ENCODE results near the gene PRSS53. TPM values are rescaled to one million over a fixed set of nuclear protein-coding genes. Genes with fewer than 3 reads are reported as not detected.
A peak's percentile ranks its signal among the peaks of the same experiment; 100 is the strongest.
"Not testable (repeated sequence)": the region's sequence is repeated elsewhere in the genome, so short reads cannot be mapped to it uniquely, and the experiment has no call there.

PRSS53 gene
- total RNA-seq (2013; cell fraction: nucleolus; rRNA removed) = 26.7 and 30.7 TPM in 2 replicates
- total RNA-seq (2014; rRNA removed) (0.87 and 1.1 TPM in 2 replicates), total RNA-seq (2014; rRNA removed; fragmentation: Illumina TruSeq; extraction: Trizol) (0.41 and 0.63 TPM in 2 replicates), total RNA-seq (2021) (2.6 and 3.2 TPM in 2 replicates), polyA plus RNA-seq (2011; rRNA removed) (0.81 and 1.7 TPM in 2 replicates), polyA plus RNA-seq (2014; fragmentation: Illumina TruSeq; extraction: Trizol) (0.22 and 0.51 TPM in 2 replicates), polyA plus RNA-seq (2014; fragmentation: Nextera tagmentation; extraction: Ambion mirVana) (not detected), polyA plus RNA-seq (2014; rRNA removed) (3.0 and 3.4 TPM in 2 replicates), polyA plus RNA-seq (2016; fragmentation: Nextera tagmentation; extraction: Ambion mirVana) (under 1 TPM; 0.35 to 0.40 TPM), polyA minus RNA-seq (2011; rRNA and poly(A)+ RNA removed) (1.1 and 3.6 TPM in 2 replicates), Bru-seq, nascent RNA (percentile 55 among the genes with signal in this experiment), BruChase-seq, experiment 1, labeled RNA remaining after a 6-hour chase (percentile 59 among the genes with signal in this experiment), BruChase-seq, experiment 2, labeled RNA remaining after a 2-hour chase (percentile 57 among the genes with signal in this experiment)
- 1.5 TPM for polyA plus RNA-seq (2011; ENCODE audit: low read depth)
- polyA plus RNA-seq (2011; cell fraction: cytosol; rRNA removed) = 1.5 and 1.8 TPM in 2 replicates
- polyA plus RNA-seq (2011; cell fraction: nucleus; rRNA removed) = 42.5 and 50.3 TPM in 2 replicates
- 3.1 and 3.5 TPM in 2 replicates for polyA plus RNA-seq (2012)
- polyA minus RNA-seq (2011; cell fraction: cytosol; rRNA and poly(A)+ RNA removed) = 0.27 and 0.52 TPM in 2 replicates
- polyA minus RNA-seq (2011; cell fraction: nucleus; rRNA and poly(A)+ RNA removed) = 7.5 and 11.3 TPM in 2 replicates
- long read RNA-seq, experiment 1 = 0 reads
- long read RNA-seq, experiment 2 = 0 reads

- FAIRE-seq = no peak
- TF ChIP-seq ELK1 (IDR thresholded peaks at IDR 0.05; ENCODE audit: low read depth, low read length) = no peak
- BruUV-seq (replicated peaks) = no TSS peak
- POLR2A ChIA-PET = no interaction called here
- H3K4me2 ChIP-seq (ENCODE audit: control insufficient read depth, insufficient read depth) = no peak within 1 kb of the TSS
- CTCF ChIA-PET = no interaction called here
- SMC1A ChIA-PET (ENCODE audit: uncharacterized antibody, unreplicated experiment) = no interaction called here
- ATAC-seq = no peak
- DNase-seq (ENCODE audit: low read depth, low spot score) = no peak
- RAD21 ChIA-PET (ENCODE audit: unreplicated experiment) = no interaction called here
- H3K27me3 ChIP-seq (replicated peaks in 1 of 2; ENCODE audit: control insufficient read depth in 2 of 2, insufficient read depth in 2 of 2, low read length in 1 of 2) = no peaks in the 10 kb centered on the region
- H4K20me1 ChIP-seq (ENCODE audit: control insufficient read depth, insufficient read depth) = no peaks in the 10 kb centered on the region; the same call in 1 of the 2 replicates
- in situ Hi-C loops (cut with MboI) = no loop called here
- no peaks in the 10 kb centered on the region for H3K4me1 ChIP-seq (ENCODE audit: control insufficient read depth, insufficient read depth, low read length)
- H3K36me3 ChIP-seq (ENCODE audit: control insufficient read depth in 2 of 2, insufficient read depth in 2 of 2, low read length in 1 of 2) = peaks cover 2% of the 10 kb centered on the region in 2 experiments; a peak in 3 of 4 replicates
- H3K27ac ChIP-seq (ENCODE audit: control insufficient read depth, insufficient read depth) = no peak within 1 kb of the TSS
- no peak within 1 kb of the TSS for H3K9ac ChIP-seq (ENCODE audit: control insufficient read depth, insufficient read depth, low read length)
- WGBS (ENCODE audit: insufficient coverage, insufficient replicate concordance, low lambda C conversion rate, missing lambda C conversion rate) = 79% methylated on average over 15 of the region's 15 CpGs
- intact Hi-C loops (cut with micrococcal nuclease; ENCODE audit: unreplicated experiment) = no loop called here
- no peak within 1 kb of the TSS for H2AFZ ChIP-seq (ENCODE audit: control insufficient read depth, low read depth, low read length)
- H3K9me3 ChIP-seq (replicated peaks; ENCODE audit: control insufficient read depth, insufficient read depth, low read length) = no peaks in the 10 kb centered on the region
- peaks cover 9% of the 10 kb centered on the region for H3K79me2 ChIP-seq (ENCODE audit: control insufficient read depth, insufficient read depth, low read length)
- H3K4me3 ChIP-seq = no peak within 1 kb of the TSS
These were observed at the start of gene PRSS53 for GRCh38 chr16:31088459-31089183. TSS of gene PRSS53 (minus strand) at chr16:31088943. CDS start at chr16:31088809, 134 bp downstream.

GRCh38 chr16:31136822-31137499, 48.2 kb upstream of the PRSS53 start:
- H2AFZ ChIP-seq (ENCODE audit: control insufficient read depth, low read depth, low read length); H3K4me2 ChIP-seq (ENCODE audit: control insufficient read depth, insufficient read depth); H3K9me3 ChIP-seq (replicated peaks; ENCODE audit: control insufficient read depth, insufficient read depth, low read length); BruUV-seq (replicated peaks); ATAC-seq; FAIRE-seq; H4K20me1 ChIP-seq (ENCODE audit: control insufficient read depth, insufficient read depth); in situ Hi-C loops (cut with MboI); H3K36me3 ChIP-seq (ENCODE audit: control insufficient read depth in 2 of 2, insufficient read depth in 2 of 2, low read length in 1 of 2); H3K79me2 ChIP-seq (ENCODE audit: control insufficient read depth, insufficient read depth, low read length); RAD21 ChIA-PET (ENCODE audit: unreplicated experiment); H3K27ac ChIP-seq (ENCODE audit: control insufficient read depth, insufficient read depth); H3K27me3 ChIP-seq (replicated peaks in 1 of 2; ENCODE audit: control insufficient read depth in 2 of 2, insufficient read depth in 2 of 2, low read length in 1 of 2); H3K4me1 ChIP-seq (ENCODE audit: control insufficient read depth, insufficient read depth, low read length); DNase-seq (ENCODE audit: low read depth, low spot score); H3K4me3 ChIP-seq; intact Hi-C loops (cut with micrococcal nuclease; ENCODE audit: unreplicated experiment); H3K9ac ChIP-seq (ENCODE audit: control insufficient read depth, insufficient read depth, low read length): not testable (repeated sequence)
- ChIA-PET CTCF (interaction anchor here (0.7 kb wide), 1 partner anchor 245 kb away, joined by 3 read pairs; no protein-coding TSS in a partner anchor), POLR2A (interaction anchor here (0.6 kb wide), 1 partner anchor 306 kb away, joined by 3 read pairs; the partner anchor contains the start of gene ZNF843), SMC1A (ENCODE audit: uncharacterized antibody, unreplicated experiment) (interaction anchor here (0.9 to 1.0 kb wide), 2 partner anchors 16 to 63 kb away, joined by 3 read pairs; partner anchors contain the start of genes ZNF646 and ZNF668)
- WGBS (ENCODE audit: insufficient coverage, insufficient replicate concordance, low lambda C conversion rate, missing lambda C conversion rate) = 51% methylated on average over 20 of the region's 20 CpGs

Measured in GM12878 (cell line).